CD4-positive, alpha-beta T cell (primary cell): ENCODE results near the gene ABHD14A. TPM values are rescaled to one million over a fixed set of nuclear protein-coding genes. Genes with fewer than 3 reads are reported as not detected.

Experiments used
- ATAC-seq: fragments of 200-7000 bp; cut with Tn5 transposase; one replicate; pipeline ENCODE4 v1.10.0; 2022; ENCODE audit warnings: mild to moderate bottlenecking; ENCODE audit not compliant: poor library complexity
- CTCF ChIA-PET: fragments of 350-600 bp; sonication (Branson Sonifier 250); formaldehyde crosslinking; loops from one replicate; lab custom pipeline; 2021; ENCODE audit warnings: antibody characterized with exemption, inconsistent platforms; lab: Charles Lee
- POLR2A ChIA-PET: fragments of 350-600 bp; sonication (Branson Sonifier 250); formaldehyde crosslinking; loops from one replicate; lab custom pipeline; 2021; ENCODE audit warnings: antibody characterized with exemption, inconsistent platforms; lab: Charles Lee
- DNase-seq, 14 experiments: peaks; one replicate each; pipeline ENCODE4 v3.0.0-alpha.2; 2013 to 2020; ENCODE audit warnings: mixed read lengths in 2 of 14
- H3K27ac ChIP-seq, 2 donors: one replicate each; pipeline versions ENCODE4 v1.5.1 to v1.7.0; 2013; ENCODE audit warnings: low read length in 2 of 2, low read depth in 1 of 2, mild to moderate bottlenecking in 1 of 2
- H3K27me3 ChIP-seq, 2 experiments: 1 replicate in 1 of 2; 2 replicates in 1 of 2; pipeline versions ENCODE4 v1.6.1 to v1.7.0; 2013; ENCODE audit warnings: low read length in 2 of 2, control low read depth in 1 of 2, mild to moderate bottlenecking in 1 of 2, moderate library complexity in 1 of 2; ENCODE audit not compliant: insufficient read depth in 2 of 2, control insufficient read depth in 1 of 2
- H3K36me3 ChIP-seq: one replicate; pipeline ENCODE4 v1.6.1; 2013; ENCODE audit warnings: low read length, control low read depth; ENCODE audit not compliant: insufficient read depth
- H3K4me1 ChIP-seq: one replicate; pipeline ENCODE4 v1.6.1; 2013; ENCODE audit warnings: low read length, control low read depth; ENCODE audit not compliant: insufficient read depth
- H3K4me3 ChIP-seq: one replicate; pipeline ENCODE4 v1.5.1; 2013; ENCODE audit warnings: mild to moderate bottlenecking, low read length, moderate library complexity
- H3K9me3 ChIP-seq, 2 experiments: 1 replicate in 1 of 2; 2 replicates in 1 of 2; pipeline versions ENCODE4 v1.6.1 to v1.7.0; 2013; ENCODE audit warnings: low read length in 2 of 2, mild to moderate bottlenecking in 2 of 2, control low read depth in 1 of 2, moderate library complexity in 1 of 2; ENCODE audit not compliant: control insufficient read depth in 1 of 2, insufficient read depth in 1 of 2
- H3K27ac Mint-ChIP-seq: one replicate; pipeline ENCODE4 v1.8.0; 2020; ENCODE audit warnings: mixed read lengths
- H3K27me3 Mint-ChIP-seq: one replicate; pipeline ENCODE4 v1.8.0; 2021; ENCODE audit warnings: mixed read lengths
- H3K36me3 Mint-ChIP-seq: one replicate; pipeline ENCODE4 v1.8.0; 2021; ENCODE audit warnings: low read depth, mixed read lengths
- H3K4me1 Mint-ChIP-seq: one replicate; pipeline ENCODE4 v1.8.0; 2021; ENCODE audit warnings: low read depth, mixed read lengths
- H3K4me3 Mint-ChIP-seq: one replicate; pipeline ENCODE4 v1.8.0; 2020; ENCODE audit warnings: mild to moderate bottlenecking, mixed read lengths
- H3K9me3 Mint-ChIP-seq: one replicate; pipeline ENCODE4 v1.8.0; 2020; ENCODE audit warnings: mixed read lengths
- intact Hi-C, 2 experiments: fragments of 100-400 bp; cut with DNase I in 1 of 2; cut with micrococcal nuclease in 1 of 2; formaldehyde crosslinking; loops; one replicate each; pipeline versions ENCODE4 v1.15.1 to v1.9.0; 2023 to 2025; cut with DNase I, micrococcal nuclease
- total RNA-seq, 174 experiments: library from RNA in 2 of 174; stranded (reverse) in 2 of 174; gene quantifications; one replicate each; pipeline ENCODE4 v1.2.3 and lab custom pipeline; 2021 to 2026
- TF ChIP-seq, protein P1 (sequence below): fragments of 200-600 bp; IDR thresholded peaks from one replicate; pipeline ENCODE4 v1.8.0; 2022; ENCODE audit warnings: antibody characterized with exemption, mild to moderate bottlenecking

The ABHD14A gene
- total RNA-seq, 2 experiments from 2014 or later = 9.5 to 10.6 TPM

DNA sequence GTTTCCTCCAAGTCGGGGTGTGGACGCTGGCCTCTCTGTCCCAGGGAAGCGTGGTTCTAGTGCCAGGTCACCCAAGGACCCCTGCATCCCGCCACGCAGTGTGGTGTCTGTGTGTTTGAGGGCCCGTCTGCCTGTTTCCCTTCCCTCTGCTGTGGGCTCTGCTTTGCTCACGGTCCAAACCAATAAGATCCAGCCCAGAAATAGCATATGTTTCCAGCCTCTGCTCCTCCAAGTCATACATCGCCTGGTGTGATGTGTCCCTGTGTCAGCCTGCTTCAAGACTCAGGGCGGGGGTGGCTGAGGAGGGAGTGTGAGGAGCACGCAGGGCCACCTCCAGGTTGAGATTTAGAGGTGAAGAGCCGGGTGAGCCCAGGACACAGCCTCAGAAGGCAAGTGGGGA lies 42.7 kb downstream of the ABHD14A start:
- no peak overlapping the region for H3K4me3 ChIP-seq
- Mint-ChIP-seq H3K9me3 (no peaks in the 10 kb centered on the region), H3K27ac (no peak overlapping the region), H3K4me3 (no peak overlapping the region), H3K36me3 (no peaks in the 10 kb centered on the region), H3K27me3 (no peaks in the 10 kb centered on the region), H3K4me1 (no peaks in the 10 kb centered on the region)
- intact Hi-C loops = no loop called here
- ATAC-seq = no peak
- ChIA-PET POLR2A (no interaction called here), CTCF (no interaction called here)
- H3K9me3 ChIP-seq = no peaks in the 10 kb centered on the region
- no peaks in the 10 kb centered on the region for H3K27me3 ChIP-seq
- H3K36me3 ChIP-seq = no peaks in the 10 kb centered on the region
- H3K27ac ChIP-seq = no peak overlapping the region
- DNase-seq = no peak
- TF ChIP-seq, protein P1, sequence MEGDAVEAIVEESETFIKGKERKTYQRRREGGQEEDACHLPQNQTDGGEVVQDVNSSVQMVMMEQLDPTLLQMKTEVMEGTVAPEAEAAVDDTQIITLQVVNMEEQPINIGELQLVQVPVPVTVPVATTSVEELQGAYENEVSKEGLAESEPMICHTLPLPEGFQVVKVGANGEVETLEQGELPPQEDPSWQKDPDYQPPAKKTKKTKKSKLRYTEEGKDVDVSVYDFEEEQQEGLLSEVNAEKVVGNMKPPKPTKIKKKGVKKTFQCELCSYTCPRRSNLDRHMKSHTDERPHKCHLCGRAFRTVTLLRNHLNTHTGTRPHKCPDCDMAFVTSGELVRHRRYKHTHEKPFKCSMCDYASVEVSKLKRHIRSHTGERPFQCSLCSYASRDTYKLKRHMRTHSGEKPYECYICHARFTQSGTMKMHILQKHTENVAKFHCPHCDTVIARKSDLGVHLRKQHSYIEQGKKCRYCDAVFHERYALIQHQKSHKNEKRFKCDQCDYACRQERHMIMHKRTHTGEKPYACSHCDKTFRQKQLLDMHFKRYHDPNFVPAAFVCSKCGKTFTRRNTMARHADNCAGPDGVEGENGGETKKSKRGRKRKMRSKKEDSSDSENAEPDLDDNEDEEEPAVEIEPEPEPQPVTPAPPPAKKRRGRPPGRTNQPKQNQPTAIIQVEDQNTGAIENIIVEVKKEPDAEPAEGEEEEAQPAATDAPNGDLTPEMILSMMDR = no peak
- H3K4me1 ChIP-seq = no peaks in the 10 kb centered on the region

DNA sequence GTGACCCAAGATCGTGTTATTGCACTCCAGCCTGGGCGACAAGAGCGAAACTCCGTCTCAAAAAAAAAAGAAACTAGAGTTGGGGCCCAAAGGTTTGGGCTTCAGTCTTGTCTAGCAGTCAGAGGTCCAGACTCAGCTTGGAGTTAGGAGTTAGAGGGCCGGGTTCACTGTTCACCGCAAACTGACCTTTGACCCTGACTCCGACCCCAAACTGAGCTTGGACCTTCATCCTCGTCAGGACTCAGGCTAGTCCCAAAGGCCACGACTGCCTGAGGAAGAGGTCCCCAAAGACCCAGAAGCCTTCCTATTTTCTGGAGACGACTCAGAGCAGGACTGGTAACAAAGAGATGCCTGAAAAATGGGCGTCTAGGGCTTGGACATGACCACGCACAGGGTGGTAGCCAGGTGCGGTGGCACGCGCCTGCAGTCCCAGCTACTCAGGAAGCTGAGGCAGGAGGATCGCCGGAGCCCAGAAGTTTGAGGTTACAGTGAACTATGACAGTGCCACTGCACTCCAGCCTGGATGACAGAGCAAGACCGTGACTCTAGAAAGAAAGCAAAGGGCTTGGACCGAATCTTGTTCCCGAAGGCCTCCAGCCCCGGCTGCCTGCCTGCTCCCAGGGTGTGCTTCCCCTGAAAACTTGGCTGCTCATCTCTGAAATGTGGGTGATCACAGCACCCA lies 43.6 kb downstream of the ABHD14A start:
- H3K36me3 Mint-ChIP-seq = no peaks in the 10 kb centered on the region
- no peaks in the 10 kb centered on the region for H3K27me3 Mint-ChIP-seq
- H3K4me3 Mint-ChIP-seq = no peak overlapping the region
- DNase-seq = no peak
- ChIA-PET POLR2A (no interaction called here), CTCF (no interaction called here)
- TF ChIP-seq, protein P1 = no peak
- no peaks in the 10 kb centered on the region for H3K27me3 ChIP-seq
- H3K27ac ChIP-seq = no peak overlapping the region
- no peaks in the 10 kb centered on the region for H3K4me1 ChIP-seq
- H3K4me1 Mint-ChIP-seq = no peaks in the 10 kb centered on the region
- intact Hi-C loops = no loop called here
- H3K4me3 ChIP-seq = no peak overlapping the region
- ATAC-seq = no peak
- no peaks in the 10 kb centered on the region for H3K36me3 ChIP-seq
- H3K27ac Mint-ChIP-seq = no peak overlapping the region
- no peaks in the 10 kb centered on the region for H3K9me3 ChIP-seq
- H3K9me3 Mint-ChIP-seq = no peaks in the 10 kb centered on the region

GRCh38 chr3:52019352-52020080 lies 44.7 kb downstream of the ABHD14A start:
- Mint-ChIP-seq H3K27me3 (no peaks in the 10 kb centered on the region), H3K9me3 (no peaks in the 10 kb centered on the region), H3K4me3 (no peak overlapping the region), H3K4me1 (no peaks in the 10 kb centered on the region), H3K36me3 (no peaks in the 10 kb centered on the region), H3K27ac (no peak overlapping the region)
- Histone ChIP-seq H3K27ac (no peak overlapping the region), H3K27me3 (no peaks in the 10 kb centered on the region), H3K4me3 (no peak overlapping the region), H3K9me3 (no peaks in the 10 kb centered on the region), H3K4me1 (no peaks in the 10 kb centered on the region), H3K36me3 (no peaks in the 10 kb centered on the region)
- TF ChIP-seq, protein P1 = no peak
- DNase-seq (no peak), ATAC-seq (no peak)
- POLR2A ChIA-PET = no interaction called here
- intact Hi-C loops = no loop called here
- CTCF ChIA-PET = no interaction called here
